Colonic mucosa (tissue), 4 donors: ENCODE data around the gene RRN3. TPM values are rescaled to one million over a fixed set of nuclear protein-coding genes. Genes with fewer than 3 reads are reported as not detected.

Experiments used
- DNase-seq: peaks from one replicate; pipeline ENCODE4 v3.0.0-alpha.2; 2020
- H3K27ac ChIP-seq: fragments of 200-600 bp; one replicate; pipeline ENCODE4 v1.8.0; 2021
- H3K27me3 ChIP-seq: fragments of 200-600 bp; one replicate; pipeline ENCODE4 v1.8.0; 2021
- H3K36me3 ChIP-seq: fragments of 200-600 bp; one replicate; pipeline ENCODE4 v1.8.0; 2021
- H3K4me1 ChIP-seq: fragments of 200-600 bp; one replicate; pipeline ENCODE4 v1.8.0; 2021; ENCODE audit warnings: mild to moderate bottlenecking
- H3K4me3 ChIP-seq: fragments of 200-600 bp; one replicate; pipeline ENCODE4 v1.8.0; 2021
- H3K9ac ChIP-seq, 2 donors: one replicate each; pipeline ENCODE4 v1.7.0; 2013; ENCODE audit warnings: control low read depth in 2 of 2, low read depth in 2 of 2, low read length in 2 of 2
- H3K9me3 ChIP-seq: fragments of 200-600 bp; one replicate; pipeline ENCODE4 v1.8.0; 2021
- intact Hi-C: fragments of 100-400 bp; cut with DNase I; formaldehyde crosslinking; loops from one replicate; pipeline ENCODE4 v1.14.1; 2022
- total RNA-seq, 2 donors: library from RNA; stranded (reverse); fragmentation: NEBNext Ultra II Directional in 1 of 2; extraction: Animal tissue kit (Norgen Biotek cat#: 25700) in 1 of 2; gene quantifications; one replicate each; pipeline ENCODE4 v1.2.1, GENCODE V29; 2021
- TF ChIP-seq, protein P1 (sequence below): fragments of 200-600 bp; IDR thresholded peaks from one replicate; pipeline ENCODE4 v1.8.0; 2022; ENCODE audit warnings: antibody characterized with exemption, mild to moderate bottlenecking
- donor health status: healthy.
- donor health status: DM: no; HTN: no; CAD: no.
- donor health status: DM: no; HTN: no; CAD: no.

RRN3 gene
- total RNA-seq, 2 donors from 2014 or later = 26.8 to 28.6 TPM

DNA sequence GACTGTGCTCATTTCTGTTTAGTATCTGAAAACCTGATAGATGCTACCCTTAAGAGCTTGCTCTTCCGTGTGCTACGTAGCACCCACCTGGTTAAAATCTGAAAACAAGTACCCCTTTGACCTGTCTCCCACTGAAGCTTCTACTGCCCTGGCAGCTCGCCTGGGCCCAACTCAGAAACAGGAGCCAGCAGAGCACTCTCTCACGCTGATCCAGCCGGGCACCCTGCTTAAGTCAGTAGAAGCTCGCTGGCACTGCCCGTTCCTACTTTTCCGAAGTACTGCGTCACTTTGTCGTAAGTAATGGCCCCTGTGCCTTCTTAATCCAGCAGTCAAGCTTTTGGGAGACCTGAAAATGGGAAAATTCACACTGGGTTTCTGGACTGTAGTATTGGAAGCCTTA, 57.1 kb downstream of the RRN3 start:
- Histone ChIP-seq H3K9me3 (no peaks in the 10 kb centered on the region), H3K4me3 (no peak overlapping the region), H3K27me3 (no peaks in the 10 kb centered on the region), H3K36me3 (peaks cover 27% of the 10 kb centered on the region), H3K9ac (no peak overlapping the region), H3K4me1 (no peaks in the 10 kb centered on the region), H3K27ac (no peak overlapping the region)
- TF ChIP-seq, protein P1, sequence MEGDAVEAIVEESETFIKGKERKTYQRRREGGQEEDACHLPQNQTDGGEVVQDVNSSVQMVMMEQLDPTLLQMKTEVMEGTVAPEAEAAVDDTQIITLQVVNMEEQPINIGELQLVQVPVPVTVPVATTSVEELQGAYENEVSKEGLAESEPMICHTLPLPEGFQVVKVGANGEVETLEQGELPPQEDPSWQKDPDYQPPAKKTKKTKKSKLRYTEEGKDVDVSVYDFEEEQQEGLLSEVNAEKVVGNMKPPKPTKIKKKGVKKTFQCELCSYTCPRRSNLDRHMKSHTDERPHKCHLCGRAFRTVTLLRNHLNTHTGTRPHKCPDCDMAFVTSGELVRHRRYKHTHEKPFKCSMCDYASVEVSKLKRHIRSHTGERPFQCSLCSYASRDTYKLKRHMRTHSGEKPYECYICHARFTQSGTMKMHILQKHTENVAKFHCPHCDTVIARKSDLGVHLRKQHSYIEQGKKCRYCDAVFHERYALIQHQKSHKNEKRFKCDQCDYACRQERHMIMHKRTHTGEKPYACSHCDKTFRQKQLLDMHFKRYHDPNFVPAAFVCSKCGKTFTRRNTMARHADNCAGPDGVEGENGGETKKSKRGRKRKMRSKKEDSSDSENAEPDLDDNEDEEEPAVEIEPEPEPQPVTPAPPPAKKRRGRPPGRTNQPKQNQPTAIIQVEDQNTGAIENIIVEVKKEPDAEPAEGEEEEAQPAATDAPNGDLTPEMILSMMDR = no peak
- intact Hi-C loops = no loop called here
- no peak for DNase-seq

DNA sequence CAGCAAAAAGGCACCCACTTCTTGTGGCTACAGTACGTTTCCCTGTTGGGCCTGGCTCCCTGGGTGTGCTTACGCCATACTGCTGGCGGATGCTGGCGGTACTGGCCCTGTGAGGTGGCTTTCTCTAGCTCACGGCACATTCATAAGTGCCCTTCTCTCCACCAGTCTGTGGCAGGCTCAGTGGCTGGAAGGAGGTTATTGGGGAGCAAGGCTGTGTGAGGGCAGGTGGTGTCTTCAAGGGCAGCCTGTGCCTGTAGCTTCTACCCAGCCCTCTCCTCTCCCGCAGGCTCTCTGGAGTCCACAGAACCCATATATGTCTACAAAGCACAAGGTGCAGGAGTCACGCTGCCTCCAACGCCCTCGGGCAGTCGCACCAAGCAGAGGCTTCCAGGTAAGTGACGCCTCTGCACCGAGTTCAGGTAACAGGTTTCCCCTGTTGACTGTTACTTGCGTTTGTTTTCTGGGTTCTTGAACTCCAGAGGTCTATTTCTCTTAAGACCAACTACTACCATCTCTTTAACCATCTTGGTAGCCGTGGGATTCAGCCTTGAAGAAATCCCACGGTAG, 58.8 kb downstream of the RRN3 start:
- intact Hi-C loops = no loop called here
- DNase-seq = no peak
- no peaks in the 10 kb centered on the region for H3K27me3 ChIP-seq
- H3K36me3 ChIP-seq = peaks cover 23% of the 10 kb centered on the region
- H3K9ac ChIP-seq = no peak overlapping the region
- H3K27ac ChIP-seq = no peak overlapping the region
- TF ChIP-seq, protein P1 = no peak
- no peaks in the 10 kb centered on the region for H3K9me3 ChIP-seq
- no peaks in the 10 kb centered on the region for H3K4me1 ChIP-seq
- H3K4me3 ChIP-seq = no peak overlapping the region

DNA sequence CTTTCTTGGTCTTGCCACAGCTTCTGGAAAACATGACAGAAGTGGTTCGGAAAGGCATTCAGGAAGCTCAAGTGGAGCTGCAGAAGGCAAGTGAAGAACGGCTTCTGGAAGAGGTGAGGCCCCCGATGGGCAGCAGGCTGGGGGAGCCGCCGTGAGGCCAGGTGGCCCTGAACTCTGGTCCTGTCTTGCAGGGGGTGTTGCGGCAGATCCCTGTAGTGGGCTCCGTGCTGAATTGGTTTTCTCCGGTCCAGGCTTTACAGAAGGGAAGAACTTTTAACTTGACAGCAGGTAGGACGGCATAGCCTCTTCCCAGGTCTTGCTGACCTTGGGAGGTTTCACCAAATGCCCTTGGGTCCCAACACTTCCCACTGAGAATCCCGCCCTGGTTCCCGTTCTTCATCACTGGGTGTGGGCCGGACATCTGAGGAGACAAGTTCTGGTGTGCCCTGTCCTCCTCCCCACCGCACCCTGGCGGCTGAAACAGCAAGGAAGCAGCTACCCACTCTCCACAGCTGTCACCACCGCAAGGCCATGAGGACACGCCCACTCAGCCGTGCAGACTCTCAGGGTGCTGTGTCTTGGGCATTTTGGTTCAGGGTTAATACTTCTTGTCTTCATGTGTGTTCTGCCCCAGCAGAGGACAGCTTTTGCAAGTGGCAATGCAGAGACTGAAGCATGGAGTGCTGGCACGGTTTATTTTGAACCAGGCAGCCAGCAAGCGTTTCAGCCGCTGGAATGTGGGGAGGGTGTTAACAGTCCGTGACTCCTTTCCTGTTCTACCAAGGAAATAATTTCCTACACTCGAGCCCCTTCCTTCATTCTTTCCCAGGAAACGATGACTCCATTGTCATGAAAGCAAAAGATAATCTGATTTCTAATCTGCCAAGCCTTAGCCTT, 59.6 kb downstream of the RRN3 start:
- Histone ChIP-seq H3K4me3 (no peak overlapping the region), H3K27ac (no peak overlapping the region), H3K36me3 (peaks cover 18% of the 10 kb centered on the region), H3K27me3 (no peaks in the 10 kb centered on the region), H3K9me3 (no peaks in the 10 kb centered on the region), H3K4me1 (no peaks in the 10 kb centered on the region), H3K9ac (no peak overlapping the region)
- intact Hi-C loops = no loop called here
- DNase-seq = no peak
- TF ChIP-seq, protein P1 = no peak

DNA sequence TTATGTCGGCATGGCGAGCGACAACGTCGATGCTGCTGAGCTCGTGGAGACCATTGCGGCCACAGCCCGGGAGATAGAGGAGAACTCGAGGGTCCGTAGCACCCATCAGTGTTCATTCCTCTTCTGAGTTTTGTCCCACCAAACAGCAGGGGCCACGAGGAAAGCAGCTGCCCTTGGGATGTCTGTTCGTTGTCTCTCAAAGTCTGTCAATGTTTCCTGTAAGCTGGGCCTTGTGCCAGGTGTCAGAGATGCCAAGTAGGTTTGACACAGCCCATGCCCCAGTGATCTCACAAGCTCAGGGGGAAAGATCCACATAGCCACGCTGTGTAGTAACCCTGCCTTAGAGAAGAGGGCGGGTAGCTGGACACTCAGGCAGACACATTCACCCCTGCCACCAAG, 60.8 kb downstream of the RRN3 start:
- DNase-seq = no peak
- H3K4me1 ChIP-seq = no peaks in the 10 kb centered on the region
- intact Hi-C loops = no loop called here
- H3K4me3 ChIP-seq = no peak overlapping the region
- no peaks in the 10 kb centered on the region for H3K9me3 ChIP-seq
- no peak overlapping the region for H3K9ac ChIP-seq
- peaks cover 18% of the 10 kb centered on the region for H3K36me3 ChIP-seq
- no peak overlapping the region for H3K27ac ChIP-seq
- TF ChIP-seq, protein P1 = no peak
- no peaks in the 10 kb centered on the region for H3K27me3 ChIP-seq

DNA sequence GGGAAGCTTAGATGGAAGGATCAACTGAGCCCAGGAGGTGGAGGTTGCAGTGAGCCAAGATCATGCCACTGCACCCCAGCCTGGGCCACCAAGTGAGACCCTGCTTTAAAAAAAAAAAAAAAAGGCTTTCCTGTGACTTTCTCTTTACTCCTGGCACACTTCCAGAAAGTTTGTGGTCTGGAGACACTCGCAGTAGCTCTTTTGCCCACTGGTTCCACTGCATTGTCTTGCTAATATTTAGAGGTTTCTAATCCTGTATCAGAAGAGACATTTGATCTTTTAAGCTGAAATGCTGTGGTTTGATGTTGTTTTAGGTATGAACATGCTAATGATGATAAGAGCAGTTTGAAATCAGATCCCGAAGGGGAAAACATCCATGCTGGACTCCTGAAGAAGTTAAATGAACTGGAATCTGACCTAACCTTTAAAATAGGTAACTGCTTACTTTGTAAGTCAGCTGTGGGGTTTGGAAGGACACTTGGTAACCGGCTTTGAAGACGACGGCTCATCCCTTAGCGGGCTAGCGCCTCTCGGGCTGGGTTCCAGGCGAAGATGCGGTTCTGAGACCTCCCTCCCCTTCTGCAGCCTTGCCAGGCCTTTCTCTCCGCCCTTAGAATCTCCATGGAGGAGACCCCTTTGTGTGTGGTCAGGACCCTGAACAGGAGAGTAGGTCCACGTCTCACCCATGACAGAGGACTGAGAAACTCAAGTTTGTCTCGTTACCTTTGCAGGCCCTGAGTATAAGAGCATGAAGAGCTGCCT, 61.3 kb downstream of the RRN3 start:
- intact Hi-C loops = no loop called here
- Histone ChIP-seq H3K4me3 (no peak overlapping the region), H3K36me3 (peaks cover 18% of the 10 kb centered on the region), H3K4me1 (no peaks in the 10 kb centered on the region), H3K9me3 (no peaks in the 10 kb centered on the region), H3K9ac (no peak overlapping the region), H3K27ac (no peak overlapping the region), H3K27me3 (no peaks in the 10 kb centered on the region)
- TF ChIP-seq, protein P1 = no peak
- no peak for DNase-seq
